HG03469 (cell line): Measurements from ENCODE around the gene MKI67.

Source experiments
- ATAC-seq: cut with Tn5 transposase; IDR thresholded peaks from one replicate; pipeline ENCODE4 v1.9.1; 2021; ENCODE audit warnings: mild to moderate bottlenecking, moderate library complexity, moderate number of reproducible peaks; ENCODE audit not compliant: unreplicated experiment

The MKI67 gene

GRCh38 chr10:128086003-128086863, 40.0 kb downstream of the MKI67 start:
- no peak for ATAC-seq

DNA sequence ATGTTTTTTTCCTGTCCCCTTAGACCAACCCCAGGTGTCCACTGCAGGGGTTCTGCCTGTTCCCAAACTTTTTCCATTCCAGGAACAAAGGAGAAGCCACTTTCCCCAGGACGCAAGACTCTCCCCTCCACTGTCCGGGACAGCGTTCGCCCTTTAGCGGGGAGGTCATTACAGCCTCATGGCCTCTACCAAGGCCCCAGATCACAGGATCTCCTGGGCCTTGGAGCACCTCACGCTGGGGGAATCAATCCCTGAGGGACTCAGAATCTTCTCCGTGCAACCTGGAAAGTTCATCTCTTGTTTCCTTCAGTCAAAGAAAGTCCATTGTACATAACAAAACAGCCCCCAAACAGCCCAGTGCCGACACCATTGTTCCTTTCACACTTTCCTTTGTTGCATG, 41.2 kb downstream of the MKI67 start:
- no peak for ATAC-seq

DNA sequence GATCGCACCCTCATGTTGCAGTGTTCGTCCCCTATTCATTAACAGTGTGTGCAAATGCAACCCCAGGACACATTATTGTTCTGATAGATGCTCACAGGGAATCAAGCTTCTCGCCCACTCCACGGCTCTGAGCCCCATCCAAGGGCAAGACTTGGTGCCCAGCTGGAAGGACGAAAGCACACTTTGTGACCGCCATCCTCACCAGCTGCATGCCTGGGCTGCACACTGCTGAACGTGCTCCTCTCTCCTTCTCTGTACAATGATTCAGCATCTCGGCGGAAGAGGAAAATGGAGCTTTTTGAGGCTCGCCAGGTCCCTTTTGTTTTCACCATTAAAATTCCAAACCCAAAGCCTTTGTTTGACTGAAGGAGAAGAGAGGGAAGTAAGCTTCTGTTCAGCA, 41.9 kb downstream of the MKI67 start:
- ATAC-seq, result no peak

GRCh38 chr10:128083191-128083895, 42.9 kb downstream of the MKI67 start:
- no peak for ATAC-seq

GRCh38 chr10:128081720-128082119, 44.5 kb downstream of the MKI67 start:
- no peak for ATAC-seq

GRCh38 chr10:128081222-128081621, 45.0 kb downstream of the MKI67 start:
- ATAC-seq, result no peak

DNA sequence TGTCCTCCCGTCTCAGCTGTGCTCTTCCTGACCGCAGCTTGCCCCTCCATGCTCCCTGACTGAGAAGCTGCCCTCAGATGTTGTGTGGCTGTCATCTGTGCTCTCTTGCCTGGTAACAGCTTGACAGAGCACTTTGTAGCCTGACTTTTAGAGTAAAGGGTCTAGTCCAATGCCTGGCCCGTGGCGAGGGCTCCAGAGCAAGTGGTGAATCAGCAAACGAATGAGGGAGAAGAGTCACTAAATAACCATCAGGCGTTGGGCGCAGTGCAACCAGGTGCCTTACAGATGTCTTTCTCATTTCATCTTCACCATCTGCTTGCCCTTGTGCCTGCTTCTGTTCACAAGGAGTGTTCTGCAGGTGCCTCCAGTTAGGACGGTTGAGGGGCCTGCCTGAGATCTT, 45.6 kb downstream of the MKI67 start:
- ATAC-seq, result no peak

- ATAC-seq, result no peak
These were observed 46.0 kb downstream of the MKI67 start for GRCh38 chr10:128080231-128080630.

- peak; percentile 54 for ATAC-seq
These were observed 47.9 kb downstream of the MKI67 start for GRCh38 chr10:128078136-128078969.

- no peak for ATAC-seq
These were observed 48.9 kb downstream of the MKI67 start for GRCh38 chr10:128077155-128077875.

DNA sequence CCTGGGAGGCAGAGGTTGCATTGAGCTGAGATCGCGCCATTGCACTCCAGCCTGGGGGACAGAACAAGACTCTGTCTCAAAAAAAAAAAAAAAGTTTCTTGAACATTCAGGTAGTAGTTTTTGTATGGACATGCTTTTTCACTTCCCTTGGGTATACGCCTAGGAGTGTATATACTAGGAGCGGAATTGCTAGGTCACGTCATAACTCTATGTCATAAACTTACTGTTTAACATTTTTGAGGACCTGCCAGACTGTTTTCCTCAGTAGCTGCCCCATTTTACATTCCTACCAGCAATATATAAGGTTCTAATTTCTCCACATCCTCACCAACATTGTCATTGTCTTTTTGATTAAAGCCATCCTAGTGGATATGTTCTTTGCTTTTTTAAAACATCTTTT, 51.6 kb downstream of the MKI67 start:
- ATAC-seq, result no peak

GRCh38 chr10:128073890-128074289, 52.3 kb downstream of the MKI67 start:
- ATAC-seq, result no peak

- ATAC-seq, result no peak
These were observed 53.1 kb downstream of the MKI67 start for GRCh38 chr10:128072941-128073645.

- no peak for ATAC-seq
These were observed 54.2 kb downstream of the MKI67 start for GRCh38 chr10:128072046-128072445.

DNA sequence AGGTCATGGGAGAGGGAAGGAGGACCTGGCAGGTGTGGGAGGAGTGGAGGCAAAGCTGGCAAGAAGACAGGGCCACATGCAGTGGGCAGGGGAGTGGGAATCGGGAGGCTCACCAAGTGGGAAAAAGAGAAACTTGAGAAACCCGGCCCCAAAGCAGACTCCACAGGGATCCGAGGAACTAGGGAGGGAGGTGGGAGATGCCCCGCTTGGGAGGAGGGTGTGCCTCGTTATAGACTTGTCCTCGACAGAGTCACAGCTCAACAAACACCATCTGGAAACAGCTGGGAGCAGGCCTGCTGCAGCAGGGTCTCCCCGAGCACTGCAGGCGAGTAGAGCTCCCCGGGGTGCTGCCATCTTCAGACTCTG, 54.8 kb downstream of the MKI67 start:
- ATAC-seq, result no peak

DNA sequence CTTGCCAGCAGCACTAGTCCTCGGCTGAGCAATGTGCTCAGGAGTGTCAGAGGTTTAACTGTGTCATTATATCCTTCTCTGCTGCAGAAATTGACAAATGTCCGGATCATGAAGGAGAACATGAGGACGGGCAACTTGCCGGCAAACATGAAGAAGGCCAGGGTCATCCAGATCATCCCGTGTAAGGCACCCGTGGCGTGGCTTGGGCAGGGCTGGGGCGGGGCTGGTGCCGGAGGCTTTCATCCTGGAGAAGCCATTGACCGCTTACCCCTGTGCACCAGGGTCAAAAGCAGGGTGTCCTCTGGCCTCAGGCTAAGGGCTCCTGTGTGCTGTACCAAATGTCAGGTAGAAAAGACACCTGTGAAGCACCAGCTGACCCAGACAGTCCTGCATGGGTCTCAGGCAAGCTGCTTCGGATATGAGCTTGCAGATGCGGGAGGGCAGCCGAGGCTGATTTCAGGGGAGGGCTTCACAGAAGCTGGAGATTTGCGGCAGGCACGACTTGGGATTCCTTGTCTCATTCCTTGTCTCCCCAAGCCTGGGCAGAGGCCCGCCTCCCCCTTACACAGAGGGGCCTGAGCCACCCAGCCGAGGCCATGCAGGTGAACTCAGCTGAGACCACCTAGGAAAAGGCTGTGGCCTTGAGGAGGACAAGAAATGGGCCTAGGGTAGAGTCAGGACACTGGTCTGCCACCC, 55.4 kb downstream of the MKI67 start:
- no peak for ATAC-seq

GRCh38 chr10:128070161-128070560, 56.1 kb downstream of the MKI67 start:
- ATAC-seq, result no peak

DNA sequence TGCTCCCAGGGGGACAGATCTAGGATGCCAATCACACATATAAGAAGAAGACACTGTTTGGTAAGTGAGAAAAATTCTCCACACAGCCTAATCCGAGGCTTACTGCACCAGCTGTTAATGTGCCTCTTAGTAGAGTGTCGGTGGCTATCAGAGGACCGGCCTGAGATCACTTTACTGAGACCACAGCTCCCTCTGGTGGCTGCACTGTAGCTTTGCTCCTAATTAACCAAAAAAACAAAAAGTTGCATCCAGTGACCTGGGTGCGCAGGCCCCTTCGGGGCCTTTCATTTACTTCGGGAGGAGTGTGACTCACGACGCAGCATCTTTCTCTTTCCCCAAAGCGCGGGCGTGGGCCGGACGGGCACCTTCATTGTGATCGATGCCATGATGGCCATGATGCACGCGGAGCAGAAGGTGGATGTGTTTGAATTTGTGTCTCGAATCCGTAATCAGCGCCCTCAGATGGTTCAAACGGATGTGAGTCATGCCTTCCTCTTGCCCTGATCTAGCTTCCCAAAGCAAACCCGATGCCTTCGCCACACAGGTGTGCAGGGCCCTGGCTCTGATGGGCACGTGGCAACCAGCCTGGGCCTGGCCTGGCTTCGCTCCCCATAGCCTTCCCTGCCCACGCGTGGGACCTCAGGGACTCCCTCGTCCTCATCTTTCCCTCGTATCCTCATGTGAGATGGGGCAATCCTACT, 56.7 kb downstream of the MKI67 start:
- ATAC-seq, result peak; percentile 31
